Neural crest cell (in vitro differentiated cells): ENCODE measurements around the gene SGSH. TPM values are rescaled to one million over a fixed set of nuclear protein-coding genes. Genes with fewer than 3 reads are reported as not detected.

Source experiments
- DNase-seq: peaks from one replicate; pipeline ENCODE4 v3.0.0; 2021; ENCODE audit warnings: low read depth, mixed read lengths, low spot score
- H3K27ac Mint-ChIP-seq: one replicate; pipeline ENCODE4 v1.8.0; 2021; ENCODE audit warnings: mild to moderate bottlenecking, mixed read lengths; ENCODE audit not compliant: unreplicated experiment
- H3K27me3 Mint-ChIP-seq: 2 replicates; pipeline ENCODE4 v1.8.0; 2021; ENCODE audit warnings: low read depth, mild to moderate bottlenecking, mixed read lengths
- H3K36me3 Mint-ChIP-seq: 2 replicates; pipeline ENCODE4 v1.8.0; 2021; ENCODE audit warnings: low read depth, mild to moderate bottlenecking, mixed read lengths
- H3K4me1 Mint-ChIP-seq: 2 replicates; pipeline ENCODE4 v1.8.0; 2021; ENCODE audit warnings: mixed read lengths
- H3K4me3 Mint-ChIP-seq: one replicate; pipeline ENCODE4 v1.8.0; 2021; ENCODE audit warnings: mild to moderate bottlenecking, mixed read lengths
- H3K9me3 Mint-ChIP-seq: 2 replicates; pipeline ENCODE4 v1.8.0; 2021; ENCODE audit warnings: mixed read lengths
- CTCF ChIP-seq: fragments of 200-600 bp; sonication (generic); conservative IDR thresholded peaks from 2 replicates; pipeline ENCODE4 v1.5.0; 2021; ENCODE audit warnings: antibody characterized with exemption, mild to moderate bottlenecking
- total RNA-seq: library from RNA; stranded (reverse); gene quantifications from 2 replicates; pipeline ENCODE4 v1.2.1, GENCODE V29; 2021

The SGSH gene
- total RNA-seq, 1 donor from 2014 or later = 32.8 TPM

- H3K27ac Mint-ChIP-seq = no peak overlapping the region
- no peak for DNase-seq
- no peak for TF ChIP-seq CTCF
- H3K27me3 Mint-ChIP-seq = no peaks in the 10 kb centered on the region
- no peaks in the 10 kb centered on the region for H3K4me1 Mint-ChIP-seq
- peaks cover 9% of the 10 kb centered on the region for H3K9me3 Mint-ChIP-seq
- H3K36me3 Mint-ChIP-seq = peaks cover 29% of the 10 kb centered on the region
- no peak overlapping the region for H3K4me3 Mint-ChIP-seq
Observed at GRCh38 chr17:80237386-80237785, 17.3 kb upstream of the SGSH start.

GRCh38 chr17:80236911-80237310 lies 16.8 kb upstream of the SGSH start:
- TF ChIP-seq CTCF = no peak
- H3K36me3 Mint-ChIP-seq = peaks cover 34% of the 10 kb centered on the region
- no peaks in the 10 kb centered on the region for H3K27me3 Mint-ChIP-seq
- no peak overlapping the region for H3K27ac Mint-ChIP-seq
- H3K4me1 Mint-ChIP-seq = no peaks in the 10 kb centered on the region
- no peak for DNase-seq
- H3K9me3 Mint-ChIP-seq = peaks cover 9% of the 10 kb centered on the region
- no peak overlapping the region for H3K4me3 Mint-ChIP-seq

- Mint-ChIP-seq H3K27me3 (no peaks in the 10 kb centered on the region), H3K4me1 (no peaks in the 10 kb centered on the region), H3K36me3 (peaks cover 39% of the 10 kb centered on the region), H3K27ac (no peak overlapping the region), H3K9me3 (peaks cover 12% of the 10 kb centered on the region), H3K4me3 (no peak overlapping the region)
- DNase-seq = no peak
- TF ChIP-seq CTCF = no peak
Observed at GRCh38 chr17:80233202-80233601, 13.1 kb upstream of the SGSH start.

GRCh38 chr17:80232438-80232837 lies 12.3 kb upstream of the SGSH start:
- no peaks in the 10 kb centered on the region for H3K27me3 Mint-ChIP-seq
- no peak for DNase-seq
- H3K4me3 Mint-ChIP-seq = no peak overlapping the region
- peaks cover 36% of the 10 kb centered on the region for H3K36me3 Mint-ChIP-seq
- no peaks in the 10 kb centered on the region for H3K4me1 Mint-ChIP-seq
- no peak for TF ChIP-seq CTCF
- no peak overlapping the region for H3K27ac Mint-ChIP-seq
- H3K9me3 Mint-ChIP-seq = peaks cover 12% of the 10 kb centered on the region

- Mint-ChIP-seq H3K9me3 (peaks cover 7% of the 10 kb centered on the region), H3K27me3 (no peaks in the 10 kb centered on the region), H3K4me3 (no peak overlapping the region), H3K27ac (peak overlapping the region; percentile 43), H3K36me3 (peaks cover 30% of the 10 kb centered on the region), H3K4me1 (peaks cover 11% of the 10 kb centered on the region)
- no peak for DNase-seq
- no peak for TF ChIP-seq CTCF
Observed at GRCh38 chr17:80229011-80229410, 8.9 kb upstream of the SGSH start.

- Mint-ChIP-seq H3K27me3 (no peaks in the 10 kb centered on the region), H3K4me1 (peaks cover 14% of the 10 kb centered on the region), H3K36me3 (peaks cover 28% of the 10 kb centered on the region), H3K4me3 (no peak overlapping the region), H3K9me3 (peaks cover 7% of the 10 kb centered on the region), H3K27ac (peak overlapping the region; percentile 43)
- no peak for DNase-seq
- TF ChIP-seq CTCF = no peak
Observed at GRCh38 chr17:80228477-80228876, 8.3 kb upstream of the SGSH start.
